IPS-NIHi7 (cell line): Measurements from ENCODE around the gene OVCA2.
A peak's percentile ranks its signal among the peaks of the same experiment; 100 is the strongest.

Experiments
- DNase-seq: peaks from one replicate; pipeline ENCODE4 v3.0.0; 2012; ENCODE audit warnings: mixed read lengths; ENCODE audit errors: extremely low spot score

OVCA2 gene

GRCh38 chr17:2034157-2034556 is 7.7 kb upstream of the OVCA2 start:
- no peak for DNase-seq

- no peak for DNase-seq
These were observed 6.8 kb upstream of the OVCA2 start for GRCh38 chr17:2034806-2035540.

- no peak for DNase-seq
These were observed 6.0 kb upstream of the OVCA2 start for GRCh38 chr17:2035541-2036488.

- DNase-seq: no peak
These were observed 4.7 kb upstream of the OVCA2 start for GRCh38 chr17:2037155-2037554.

- no peak for DNase-seq
These were observed 1.5 kb upstream of the OVCA2 start for GRCh38 chr17:2040219-2040827.

GRCh38 chr17:2040942-2041560 is 771 bp upstream of the OVCA2 start:
- DNase-seq: no peak

GRCh38 chr17:2042390-2042847 is 597 bp downstream of the OVCA2 start:
- no peak for DNase-seq

- DNase-seq: no peak
These were observed 1.1 kb downstream of the OVCA2 start for GRCh38 chr17:2042933-2043332.

- DNase-seq: no peak
These were observed 2.0 kb downstream of the OVCA2 start for GRCh38 chr17:2043785-2044184.

GRCh38 chr17:2044263-2044894 is 2.6 kb downstream of the OVCA2 start:
- DNase-seq: no peak

- no peak for DNase-seq
These were observed 5.8 kb downstream of the OVCA2 start for GRCh38 chr17:2047590-2047989.

GRCh38 chr17:2048805-2049204 is 7.0 kb downstream of the OVCA2 start:
- DNase-seq: no peak

- peak; percentile 79 for DNase-seq
These were observed 7.8 kb downstream of the OVCA2 start for GRCh38 chr17:2049333-2050299.

GRCh38 chr17:2050300-2051060 is 8.7 kb downstream of the OVCA2 start:
- DNase-seq: peak; percentile 55

GRCh38 chr17:2051061-2051932 is 9.5 kb downstream of the OVCA2 start:
- DNase-seq: no peak

- no peak for DNase-seq
These were observed 10.2 kb downstream of the OVCA2 start for GRCh38 chr17:2051933-2052559.

- peak; percentile 51 for DNase-seq
These were observed 11.8 kb downstream of the OVCA2 start for GRCh38 chr17:2053380-2054261.
